K562 (cell line): ENCODE data around the gene GRIPAP1.

Source experiments
- CTCF ChIP-seq, 3 experiments: IDR thresholded peaks in 2 of 3; conservative IDR thresholded peaks in 1 of 3; 2 replicates each; pipeline ENCODE4 v1.5.1; 2011 to 2012; ENCODE audit warnings: low read length in 3 of 3, mild to moderate bottlenecking in 3 of 3, control low read depth in 2 of 3, improper control_type of control experiment in 1 of 3, inconsistent platforms in 1 of 3, low read depth in 1 of 3, mixed read lengths in 1 of 3, moderate library complexity in 1 of 3; ENCODE audit not compliant: insufficient read depth in 2 of 3
- EP300 ChIP-seq: IDR thresholded peaks from 2 replicates; pipeline ENCODE4 v1.6.1; 2012; ENCODE audit warnings: low read length, improper control_type of control experiment
- GABPA ChIP-seq: fragments of 200-800 bp; sonication (Bioruptor generic); conservative IDR thresholded peaks from 2 replicates; pipeline ENCODE4 v1.6.1; 2016; ENCODE audit warnings: low read depth, missing genetic modification characterization, missing compliant biosample characterization
- GATAD2A ChIP-seq: fragments of 450-650 bp; IDR thresholded peaks from 2 replicates; pipeline ENCODE4 v1.6.1; 2017
- HEY1 ChIP-seq: fragments of 250-450 bp; sonication (Bioruptor Pico); IDR thresholded peaks from 2 replicates; pipeline ENCODE4 v1.5.0; 2020; ENCODE audit warnings: mild to moderate bottlenecking, moderate library complexity, borderline replicate concordance
- KLF13 ChIP-seq: fragments of 450-650 bp; IDR thresholded peaks from 2 replicates; pipeline ENCODE4 v1.6.1; 2016; ENCODE audit warnings: missing genetic modification characterization, low read depth, mild to moderate bottlenecking, missing compliant biosample characterization, moderate library complexity, borderline replicate concordance
- SP2 ChIP-seq: IDR thresholded peaks from 2 replicates; pipeline ENCODE4 v1.6.1; 2011; ENCODE audit warnings: mild to moderate bottlenecking, low read depth, low read length, moderate library complexity; ENCODE audit not compliant: poor library complexity, severe bottlenecking; ENCODE audit errors: extremely low read depth
- USF1 ChIP-seq: sonication (generic); formaldehyde crosslinking; IDR thresholded peaks from 2 replicates; pipeline ENCODE4 v1.9.0; 2022; ENCODE audit warnings: mild to moderate bottlenecking, missing genetic modification reagents
- ZEB2 ChIP-seq: fragments of 450-650 bp; IDR thresholded peaks from 2 replicates; pipeline ENCODE4 v1.6.1; 2016
- ZNF274 ChIP-seq: IDR thresholded peaks from 2 replicates; pipeline ENCODE4 v1.6.1; 2011; ENCODE audit warnings: low read depth, mild to moderate bottlenecking, low read length, moderate library complexity, borderline replicate concordance
- TF ChIP-seq, protein P1 (sequence below): sonication (generic); formaldehyde crosslinking; IDR thresholded peaks from 2 replicates; pipeline ENCODE4 v1.8.1; 2023; ENCODE audit warnings: missing genetic modification reagents, mild to moderate bottlenecking, borderline replicate concordance

GRCh38 chrX:49001521-49002090 lies 458 bp downstream of the GRIPAP1 start:
- no peak for TF ChIP-seq EP300
- TF ChIP-seq CTCF (IDR thresholded peaks at IDR 0.05 in 2 of 3, conservative IDR thresholded peaks at IDR 0.05 in 1 of 3; ENCODE audit: insufficient read depth in 2 of 3, low read depth in 1 of 3, low read length in 3 of 3) = no peak
- TF ChIP-seq ZNF274 = no peak
- TF ChIP-seq ZEB2 = no peak
- no peak for TF ChIP-seq GABPA
- TF ChIP-seq, protein P1, sequence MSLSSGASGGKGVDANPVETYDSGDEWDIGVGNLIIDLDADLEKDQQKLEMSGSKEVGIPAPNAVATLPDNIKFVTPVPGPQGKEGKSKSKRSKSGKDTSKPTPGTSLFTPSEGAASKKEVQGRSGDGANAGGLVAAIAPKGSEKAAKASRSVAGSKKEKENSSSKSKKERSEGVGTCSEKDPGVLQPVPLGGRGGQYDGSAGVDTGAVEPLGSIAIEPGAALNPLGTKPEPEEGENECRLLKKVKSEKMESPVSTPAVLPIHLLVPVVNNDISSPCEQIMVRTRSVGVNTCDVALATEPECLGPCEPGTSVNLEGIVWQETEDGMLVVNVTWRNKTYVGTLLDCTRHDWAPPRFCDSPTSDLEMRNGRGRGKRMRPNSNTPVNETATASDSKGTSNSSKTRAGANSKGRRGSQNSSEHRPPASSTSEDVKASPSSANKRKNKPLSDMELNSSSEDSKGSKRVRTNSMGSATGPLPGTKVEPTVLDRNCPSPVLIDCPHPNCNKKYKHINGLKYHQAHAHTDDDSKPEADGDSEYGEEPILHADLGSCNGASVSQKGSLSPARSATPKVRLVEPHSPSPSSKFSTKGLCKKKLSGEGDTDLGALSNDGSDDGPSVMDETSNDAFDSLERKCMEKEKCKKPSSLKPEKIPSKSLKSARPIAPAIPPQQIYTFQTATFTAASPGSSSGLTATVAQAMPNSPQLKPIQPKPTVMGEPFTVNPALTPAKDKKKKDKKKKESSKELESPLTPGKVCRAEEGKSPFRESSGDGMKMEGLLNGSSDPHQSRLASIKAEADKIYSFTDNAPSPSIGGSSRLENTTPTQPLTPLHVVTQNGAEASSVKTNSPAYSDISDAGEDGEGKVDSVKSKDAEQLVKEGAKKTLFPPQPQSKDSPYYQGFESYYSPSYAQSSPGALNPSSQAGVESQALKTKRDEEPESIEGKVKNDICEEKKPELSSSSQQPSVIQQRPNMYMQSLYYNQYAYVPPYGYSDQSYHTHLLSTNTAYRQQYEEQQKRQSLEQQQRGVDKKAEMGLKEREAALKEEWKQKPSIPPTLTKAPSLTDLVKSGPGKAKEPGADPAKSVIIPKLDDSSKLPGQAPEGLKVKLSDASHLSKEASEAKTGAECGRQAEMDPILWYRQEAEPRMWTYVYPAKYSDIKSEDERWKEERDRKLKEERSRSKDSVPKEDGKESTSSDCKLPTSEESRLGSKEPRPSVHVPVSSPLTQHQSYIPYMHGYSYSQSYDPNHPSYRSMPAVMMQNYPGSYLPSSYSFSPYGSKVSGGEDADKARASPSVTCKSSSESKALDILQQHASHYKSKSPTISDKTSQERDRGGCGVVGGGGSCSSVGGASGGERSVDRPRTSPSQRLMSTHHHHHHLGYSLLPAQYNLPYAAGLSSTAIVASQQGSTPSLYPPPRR (CRISPR knock-in tag) = no peak
- no peak for TF ChIP-seq KLF13 (tag)
- TF ChIP-seq HEY1 (CRISPR knock-in tag) = no peak
- TF ChIP-seq GATAD2A = no peak
- TF ChIP-seq USF1 (CRISPR knock-in tag) = no peak
- TF ChIP-seq SP2 = no peak
